Measurements from ENCODE around the gene ANO7. TPM values are rescaled to one million over a fixed set of nuclear protein-coding genes. Genes with fewer than 3 reads are reported as not detected.

The ANO7 gene
- polyA plus RNA-seq, 1 of the 3 experiments (the other 2 are of a cell fraction), result 0.81 TPM

DNA sequence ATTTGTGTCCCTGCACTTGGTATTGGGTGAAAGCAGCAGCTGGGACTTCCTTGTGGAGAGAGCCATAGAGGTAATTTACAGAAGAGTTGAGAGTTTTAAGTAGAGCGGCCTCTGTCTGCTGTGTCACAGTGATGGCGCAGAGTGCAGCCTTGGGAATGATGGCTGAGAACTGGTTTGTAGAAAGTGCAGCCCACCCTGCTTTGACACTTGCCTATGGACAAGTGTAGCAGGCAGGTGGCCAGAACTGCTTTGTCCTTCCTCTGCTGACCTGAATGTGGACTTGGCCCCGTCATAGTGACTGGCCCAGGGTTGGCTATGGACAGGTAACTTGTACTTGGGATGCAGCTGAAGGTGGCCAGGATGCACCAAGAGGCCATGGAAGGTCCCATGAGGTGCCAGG lies 6.4 kb upstream of the ANO7 start:
- POLR2A ChIA-PET, result no interaction called here
- no peaks in the 10 kb centered on the region for H3K9me3 ChIP-seq
- H2AFZ ChIP-seq (ENCODE audit: low read depth), result no peak overlapping the region
- H3K36me3 ChIP-seq (replicated peaks in 1 of 2; ENCODE audit: control insufficient read depth in 1 of 2, insufficient read depth in 2 of 2, low read length in 1 of 2), result peaks cover 0 to 6% of the 10 kb centered on the region in 2 experiments
- no peaks in the 10 kb centered on the region for H3K27me3 ChIP-seq (ENCODE audit: insufficient read depth)
- H3K9me2 ChIP-seq, result no peaks in the 10 kb centered on the region
- no peak for DNase-seq
- H3K9ac ChIP-seq, result no peak overlapping the region
- H3K79me2 ChIP-seq (ENCODE audit: insufficient read depth), result no peaks in the 10 kb centered on the region
- no peaks in the 10 kb centered on the region for H3F3A ChIP-seq (replicated peaks; ENCODE audit: insufficient read depth)
- WGBS (ENCODE audit: low lambda C conversion rate), result 89% methylated on average over 2 of the region's 3 CpGs
- H4K20me1 ChIP-seq (ENCODE audit: insufficient read depth), result no peaks in the 10 kb centered on the region
- no peak overlapping the region for H3K27ac ChIP-seq (ENCODE audit: low read depth in 2 of 2, low read length in 1 of 2)
- H3K4me1 ChIP-seq (ENCODE audit: control insufficient read depth in 1 of 2, insufficient read depth in 2 of 2, low read depth in 1 of 2, low read length in 1 of 2), result peaks cover 0 to 5% of the 10 kb centered on the region in 2 experiments; a peak in 1 of 4 replicates
- TF ChIP-seq NRF1 (IDR thresholded peaks at IDR 0.05; ENCODE audit: low read depth, low read length) (no peak), JUND (IDR thresholded peaks at IDR 0.05) (no peak), EP300 (IDR thresholded peaks at IDR 0.05; ENCODE audit: borderline replicate concordance in 1 of 2, low read depth in 1 of 2, low read length in 1 of 2) (no peak), YY1 (IDR thresholded peaks at IDR 0.05; ENCODE audit: low read depth) (no peak)
- no peak overlapping the region for H3K4me2 ChIP-seq
- CTCF ChIA-PET, result no interaction called here
- no peak overlapping the region for H3K4me3 ChIP-seq (ENCODE audit: low read depth in 2 of 2, low read length in 1 of 2)

DNA sequence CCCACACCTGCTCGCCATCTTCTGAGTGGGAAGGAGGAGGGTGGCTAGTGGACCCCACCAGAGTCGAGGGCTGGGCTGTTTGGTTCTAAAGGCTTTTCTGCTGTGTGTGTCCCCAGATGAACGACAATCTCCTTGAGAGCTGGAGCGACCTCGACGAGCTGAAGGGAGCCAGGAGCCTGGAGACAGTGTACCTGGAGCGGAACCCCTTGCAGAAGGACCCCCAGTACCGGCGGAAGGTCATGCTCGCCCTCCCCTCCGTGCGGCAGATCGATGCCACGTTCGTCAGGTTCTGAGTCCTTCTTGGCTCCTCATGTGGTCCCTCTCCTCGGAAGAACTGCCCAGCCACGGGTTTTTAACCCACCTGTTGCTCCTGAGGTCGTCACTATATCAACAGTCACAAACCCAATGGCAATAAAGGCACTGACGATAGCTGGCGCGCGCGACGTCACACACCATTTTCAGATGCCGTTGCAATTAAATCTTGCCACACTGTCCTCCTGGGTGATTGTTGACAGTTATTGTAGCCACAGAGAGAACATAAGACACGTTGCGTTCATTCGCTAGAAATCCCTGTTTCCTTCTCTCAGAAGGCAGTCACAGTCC lies 5.8 kb upstream of the ANO7 start:
- no peak overlapping the region for H2AFZ ChIP-seq (ENCODE audit: low read depth)
- no peak for DNase-seq
- no peaks in the 10 kb centered on the region for H3F3A ChIP-seq (replicated peaks; ENCODE audit: insufficient read depth)
- ChIA-PET CTCF (no interaction called here), POLR2A (no interaction called here)
- TF ChIP-seq FOSL2 (IDR thresholded peaks at IDR 0.05; ENCODE audit: borderline replicate concordance, low read depth), result no peak
- TF ChIP-seq TCF12 (IDR thresholded peaks at IDR 0.05), result no peak
- TF ChIP-seq PBX3 (IDR thresholded peaks at IDR 0.05), result no peak
- TF ChIP-seq, protein P1, sequence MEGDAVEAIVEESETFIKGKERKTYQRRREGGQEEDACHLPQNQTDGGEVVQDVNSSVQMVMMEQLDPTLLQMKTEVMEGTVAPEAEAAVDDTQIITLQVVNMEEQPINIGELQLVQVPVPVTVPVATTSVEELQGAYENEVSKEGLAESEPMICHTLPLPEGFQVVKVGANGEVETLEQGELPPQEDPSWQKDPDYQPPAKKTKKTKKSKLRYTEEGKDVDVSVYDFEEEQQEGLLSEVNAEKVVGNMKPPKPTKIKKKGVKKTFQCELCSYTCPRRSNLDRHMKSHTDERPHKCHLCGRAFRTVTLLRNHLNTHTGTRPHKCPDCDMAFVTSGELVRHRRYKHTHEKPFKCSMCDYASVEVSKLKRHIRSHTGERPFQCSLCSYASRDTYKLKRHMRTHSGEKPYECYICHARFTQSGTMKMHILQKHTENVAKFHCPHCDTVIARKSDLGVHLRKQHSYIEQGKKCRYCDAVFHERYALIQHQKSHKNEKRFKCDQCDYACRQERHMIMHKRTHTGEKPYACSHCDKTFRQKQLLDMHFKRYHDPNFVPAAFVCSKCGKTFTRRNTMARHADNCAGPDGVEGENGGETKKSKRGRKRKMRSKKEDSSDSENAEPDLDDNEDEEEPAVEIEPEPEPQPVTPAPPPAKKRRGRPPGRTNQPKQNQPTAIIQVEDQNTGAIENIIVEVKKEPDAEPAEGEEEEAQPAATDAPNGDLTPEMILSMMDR (IDR thresholded peaks at IDR 0.05), result no peak
- TF ChIP-seq IRF3 (IDR thresholded peaks at IDR 0.05; ENCODE audit: low read depth, low read length), result no peak
- TF ChIP-seq, protein P2, sequence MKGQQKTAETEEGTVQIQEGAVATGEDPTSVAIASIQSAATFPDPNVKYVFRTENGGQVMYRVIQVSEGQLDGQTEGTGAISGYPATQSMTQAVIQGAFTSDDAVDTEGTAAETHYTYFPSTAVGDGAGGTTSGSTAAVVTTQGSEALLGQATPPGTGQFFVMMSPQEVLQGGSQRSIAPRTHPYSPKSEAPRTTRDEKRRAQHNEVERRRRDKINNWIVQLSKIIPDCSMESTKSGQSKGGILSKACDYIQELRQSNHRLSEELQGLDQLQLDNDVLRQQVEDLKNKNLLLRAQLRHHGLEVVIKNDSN (IDR thresholded peaks at IDR 0.05; ENCODE audit: borderline replicate concordance, low read depth), result no peak
- no peak for TF ChIP-seq MEF2A (IDR thresholded peaks at IDR 0.05; ENCODE audit: borderline replicate concordance, low read depth)
- TF ChIP-seq EZH2phosphoT487 (IDR thresholded peaks at IDR 0.05; ENCODE audit: borderline replicate concordance, low read depth), result no peak
- no peak for TF ChIP-seq USF2 (IDR thresholded peaks at IDR 0.05; ENCODE audit: borderline replicate concordance, low read depth, low read length)
- TF ChIP-seq ELF1 (IDR thresholded peaks at IDR 0.05), result no peak
- TF ChIP-seq RCOR1 (IDR thresholded peaks at IDR 0.05; ENCODE audit: low read length), result no peak
- no peak for TF ChIP-seq TEAD4 (IDR thresholded peaks at IDR 0.05; ENCODE audit: borderline replicate concordance, insufficient read depth)
- TF ChIP-seq NRF1 (IDR thresholded peaks at IDR 0.05; ENCODE audit: low read depth, low read length), result no peak
- no peak for TF ChIP-seq SIN3A (IDR thresholded peaks at IDR 0.05; ENCODE audit: borderline replicate concordance, low read depth, low read length)
- TF ChIP-seq MXI1 (IDR thresholded peaks at IDR 0.05; ENCODE audit: low read depth, low read length), result no peak
- no peak for TF ChIP-seq FOXJ3 (CRISPR knock-in tag; IDR thresholded peaks at IDR 0.05)
- H3K9me2 ChIP-seq, result no peaks in the 10 kb centered on the region
- peaks cover 0 to 6% of the 10 kb centered on the region in 2 experiments for H3K36me3 ChIP-seq (replicated peaks in 1 of 2; ENCODE audit: control insufficient read depth in 1 of 2, insufficient read depth in 2 of 2, low read length in 1 of 2)
- H4K20me1 ChIP-seq (ENCODE audit: insufficient read depth), result no peaks in the 10 kb centered on the region
- H3K27me3 ChIP-seq (ENCODE audit: insufficient read depth), result no peaks in the 10 kb centered on the region
- peaks cover 0 to 4% of the 10 kb centered on the region in 2 experiments; a peak in 1 of 4 replicates for H3K4me1 ChIP-seq (ENCODE audit: control insufficient read depth in 1 of 2, insufficient read depth in 2 of 2, low read depth in 1 of 2, low read length in 1 of 2)
- H3K4me3 ChIP-seq (ENCODE audit: low read depth in 2 of 2, low read length in 1 of 2), result no peak overlapping the region
- 89% methylated on average over 28 of the region's 28 CpGs for WGBS (ENCODE audit: low lambda C conversion rate)
- no peak overlapping the region for H3K4me2 ChIP-seq
- no peak overlapping the region for H3K9ac ChIP-seq
- H3K27ac ChIP-seq (ENCODE audit: low read depth in 2 of 2, low read length in 1 of 2), result no peak overlapping the region
- H3K79me2 ChIP-seq (ENCODE audit: insufficient read depth), result no peaks in the 10 kb centered on the region
- H3K9me3 ChIP-seq, result no peaks in the 10 kb centered on the region

Data from SK-N-SH (cell line).